Heart right ventricle (tissue), 16 donors: ENCODE results near the gene CERS4. TPM values are rescaled to one million over a fixed set of nuclear protein-coding genes. Genes with fewer than 3 reads are reported as not detected.

ENCODE experiments used
- ATAC-seq, 8 donors: fragments of 200-7000 bp; cut with Tn5 transposase; one replicate each; pipeline ENCODE4 v1.9.1; 2020; ENCODE audit warnings: mild to moderate bottlenecking in 8 of 8, moderate library complexity in 8 of 8, moderate number of reproducible peaks in 1 of 8
- DNase-seq, 2 donors: peaks; one replicate each; pipeline ENCODE4 v3.0.0-alpha.2; 2020
- H3K27ac ChIP-seq, 10 donors: fragments of 200-600 bp; sonication (generic) in 2 of 10; one replicate each; pipeline versions ENCODE4 v1.5.0 to v1.8.0; 2020 to 2022; ENCODE audit warnings: mild to moderate bottlenecking in 3 of 10
- H3K27me3 ChIP-seq, 7 donors: fragments of 200-600 bp; one replicate each; pipeline ENCODE4 v1.8.0; 2021 to 2022; ENCODE audit warnings: mild to moderate bottlenecking in 2 of 7
- H3K36me3 ChIP-seq, 9 donors: fragments of 200-600 bp; sonication (generic) in 1 of 9; one replicate each; pipeline versions ENCODE4 v1.5.0 to v1.8.0; 2020 to 2022; ENCODE audit warnings: mild to moderate bottlenecking in 2 of 9
- H3K4me1 ChIP-seq, 9 donors: fragments of 200-600 bp; sonication (generic) in 1 of 9; one replicate each; pipeline versions ENCODE4 v1.5.0 to v1.8.0; 2020 to 2022; ENCODE audit warnings: mild to moderate bottlenecking in 4 of 9
- H3K4me3 ChIP-seq, 10 donors: fragments of 200-600 bp; sonication (generic) in 2 of 10; one replicate each; pipeline versions ENCODE4 v1.5.0 to v1.8.0; 2020 to 2022; ENCODE audit warnings: mild to moderate bottlenecking in 7 of 10, moderate library complexity in 2 of 10
- H3K9me3 ChIP-seq, 11 donors: fragments of 200-600 bp in 10 of 11; sonication (generic) in 2 of 11; one replicate each; pipeline versions ENCODE4 v1.5.0 to v1.8.0; 2013 to 2022; ENCODE audit warnings: mild to moderate bottlenecking in 2 of 11, control low read depth in 1 of 11, moderate library complexity in 1 of 11
- CTCF ChIP-seq, 9 donors: fragments of 200-600 bp; sonication (generic) in 2 of 9; IDR thresholded peaks; one replicate each; pipeline versions ENCODE4 v1.5.0 to v1.8.0; 2021 to 2022; ENCODE audit warnings: antibody characterized with exemption in 9 of 9, mild to moderate bottlenecking in 5 of 9, moderate library complexity in 1 of 9
- WGBS, 2 donors: extraction: QIAGEN DNeasy Blood & Tissue Kit; methylation state at CpG; one replicate each; pipeline ENCODE4 v1.1.7; 2013; ENCODE audit warnings: inconsistent platforms in 1 of 2; 5-methylcytosine and 5-hydroxymethylcytosine counted together
- intact Hi-C, 10 donors: fragments of 100-400 bp; cut with DNase I; formaldehyde crosslinking; loops; one replicate each; pipeline versions ENCODE4 v1.11.1 to v1.14.2; 2022
- polyA plus RNA-seq, 2 donors: library from polyadenylated mRNA; stranded (reverse); fragments of 200-250 nt; gene quantifications; one replicate each; pipeline ENCODE4 v1.2.3, GENCODE V29; 2013
- total RNA-seq, 10 donors: library from RNA; stranded (reverse); fragmentation: NEBNext Ultra II Directional in 3 of 10; extraction: Animal tissue kit (Norgen Biotek cat#: 25700) in 3 of 10; gene quantifications; one replicate each; pipeline versions ENCODE4 v1.2.1 to v1.2.4, GENCODE V29; 2021 to 2023
- donor health status: Arrhythmogenic right ventricular cardiomyopathy.
- donor health status: ischemic (EF 13 %, LVEDD 7.1; RV severe dilation, severe dysfunction).
- donor health status: healthy with polysubstance abuse.
- donor health status: DM: no; HTN: yes; CAD: no.
- donor health status: DM: no; HTN: no; CAD: no.
- donor health status: ischemic (EF 25% LVEDD 6.9; RV normal size, moderate dysfunction).
- donor health status: ischemic (EF 25% LVEDD 5.7; RV mildly dilated, moderate dysfunction).
- donor health status: healthy.
- donor health status: DM: yes; HTN: yes; CAD: no.
- donor health status: Ischemic cardiomyopathy.
- donor health status: ischemic (EF 35%, LVEDD 5.7; RV mildly dilated, moderate dysfunction).
- donor health status: nonischemic (EF 11% LVEDD 7.7; RV severe dilation, severe dysfunction).
- donor health status: DM: yes; HTN: yes; CAD: no.
- donor health status: PGD.
- donor health status: ischemic (EF 29% LVEDD 5.4; RV normal size, mild dysfunction).
- donor health status: nonischemic (EF 23%, LVEDD 6.1; RV moderate dilation, normal function).

Gene CERS4
- total and polyA plus RNA-seq, 12 donors: 13.9 to 28.9 (median 17.9) TPM

GRCh38 chr19:8168537-8168936, 40.6 kb upstream of the CERS4 start:
- Histone ChIP-seq H3K4me1 (no peaks in the 10 kb centered on the region), H3K27me3 (no peaks in the 10 kb centered on the region), H3K4me3 (no peak overlapping the region), H3K36me3 (no peaks in the 10 kb centered on the region), H3K9me3 (no peaks in the 10 kb centered on the region), H3K27ac (no peak overlapping the region)
- TF ChIP-seq CTCF (IDR thresholded peaks at IDR 0.05): no peak
- no peak for ATAC-seq
- intact Hi-C loops: no loop called here
- DNase-seq: no peak
- 96 to 99% methylated on average over 7 of the region's 7 CpGs for WGBS, 2 donors

GRCh38 chr19:8174706-8175105, 34.5 kb upstream of the CERS4 start:
- Histone ChIP-seq H3K36me3 (no peaks in the 10 kb centered on the region), H3K4me3 (no peak overlapping the region), H3K4me1 (no peaks in the 10 kb centered on the region), H3K27ac (no peak overlapping the region), H3K27me3 (no peaks in the 10 kb centered on the region), H3K9me3 (no peaks in the 10 kb centered on the region)
- DNase-seq (no peak), ATAC-seq (no peak)
- intact Hi-C loops: no loop called here
- no peak for TF ChIP-seq CTCF (IDR thresholded peaks at IDR 0.05)
- 91 to 94% methylated on average over 9 of the region's 9 CpGs for WGBS, 2 donors

GRCh38 chr19:8180018-8180417, 29.2 kb upstream of the CERS4 start:
- Histone ChIP-seq H3K9me3 (no peaks in the 10 kb centered on the region), H3K27ac (no peak overlapping the region), H3K4me1 (peaks cover 0 to 6% (median 0%) of the 10 kb centered on the region in 9 donors), H3K27me3 (no peaks in the 10 kb centered on the region), H3K4me3 (no peak overlapping the region), H3K36me3 (no peaks in the 10 kb centered on the region)
- ATAC-seq: no peak
- intact Hi-C loops: no loop called here
- TF ChIP-seq CTCF (IDR thresholded peaks at IDR 0.05): no peak
- WGBS, 2 donors: 87 to 90% methylated on average over 6 of the region's 6 CpGs
- no peak for DNase-seq

GRCh38 chr19:8184274-8184673, 24.9 kb upstream of the CERS4 start:
- TF ChIP-seq CTCF (IDR thresholded peaks at IDR 0.05): no peak
- 90 to 91% methylated on average over 9 of the region's 9 CpGs for WGBS, 2 donors
- no peak for ATAC-seq
- Histone ChIP-seq H3K9me3 (no peaks in the 10 kb centered on the region), H3K4me1 (peaks cover 0 to 6% (median 0%) of the 10 kb centered on the region in 9 donors), H3K4me3 (no peak overlapping the region), H3K27ac (no peak overlapping the region), H3K27me3 (no peaks in the 10 kb centered on the region), H3K36me3 (no peaks in the 10 kb centered on the region)
- DNase-seq: no peak
- intact Hi-C loops: no loop called here
